ENCODE results near the gene NAA80. TPM values are rescaled to one million over a fixed set of nuclear protein-coding genes. Genes with fewer than 3 reads are reported as not detected.

Gene NAA80
- total and polyA plus RNA-seq, 10 of the 15 experiments (the other 5 are each of a cell fraction or from before 2014, with no cell fraction given): 0.48 to 12.7 (median 6.7) TPM

- 3% methylated on average over 5 of the region's 5 CpGs for WGBS (ENCODE audit: insufficient coverage, insufficient replicate concordance, low lambda C conversion rate, missing lambda C conversion rate)
- POLR2A ChIA-PET: interaction anchor here (0.6 to 7.0 kb wide), 9 partner anchors 11 to 870 kb away, joined by 3 to 84 read pairs (median 4); partner anchors contain the start of genes CYB561D2, GNAI2, NPRL2 and TUSC2
- H3K4me3 ChIP-seq: peak overlapping the region; percentile 96
- no TSS peak for BruUV-seq (replicated peaks)
- DNase-seq (ENCODE audit: low read depth, low spot score): no peak
- CTCF ChIA-PET: interaction anchor here (0.6 to 10.5 kb wide), 6 partner anchors 10 to 91 kb away, joined by 3 to 72 read pairs (median 4); partner anchors contain the start of genes CYB561D2, HYAL2, HYAL3 and NAA80
- H3K9ac ChIP-seq (ENCODE audit: control insufficient read depth, insufficient read depth, low read length): peak overlapping the region; percentile 86
- RAD21 ChIA-PET (ENCODE audit: unreplicated experiment): no interaction called here
- H2AFZ ChIP-seq (ENCODE audit: control insufficient read depth, low read depth, low read length): peak overlapping the region; percentile 52
- peaks cover 65% of the 10 kb centered on the region for H3K79me2 ChIP-seq (ENCODE audit: control insufficient read depth, insufficient read depth, low read length)
- FAIRE-seq: no peak
- H4K20me1 ChIP-seq (ENCODE audit: control insufficient read depth, insufficient read depth): no peaks in the 10 kb centered on the region; the same call in 1 of the 2 replicates
- intact Hi-C loops (cut with micrococcal nuclease; ENCODE audit: unreplicated experiment) (loop anchor here (5.0 kb wide), 2 partner anchors 42 to 102 kb away; partner anchors contain the start of genes GNAI2, HYAL3 and NAA80), in situ Hi-C loops (cut with MboI) (loop anchor here (10.0 kb wide), 1 partner anchor 1056 kb away; the partner anchor contains the start of gene RBM15B)
- peak overlapping the region; percentile 75 for H3K4me2 ChIP-seq (ENCODE audit: control insufficient read depth, insufficient read depth)
- SMC1A ChIA-PET (ENCODE audit: uncharacterized antibody, unreplicated experiment): interaction anchor here (0.7 to 1.6 kb wide), 3 partner anchors 11 to 468 kb away, joined by 3 to 8 read pairs (median 3); partner anchors contain the start of genes CYB561D2 and NPRL2
- ATAC-seq: no peak
- peak overlapping the region; percentile 92 for H3K27ac ChIP-seq (ENCODE audit: control insufficient read depth, insufficient read depth)
- H3K9me3 ChIP-seq (replicated peaks; ENCODE audit: control insufficient read depth, insufficient read depth, low read length): no peaks in the 10 kb centered on the region
- H3K36me3 ChIP-seq (ENCODE audit: control insufficient read depth in 2 of 2, insufficient read depth in 2 of 2, low read length in 1 of 2): peaks cover 1 to 4% of the 10 kb centered on the region in 2 experiments
- H3K4me1 ChIP-seq (ENCODE audit: control insufficient read depth, insufficient read depth, low read length): peaks cover 8% of the 10 kb centered on the region; the same call in 1 of the 2 replicates
- H3K27me3 ChIP-seq (replicated peaks in 1 of 2; ENCODE audit: control insufficient read depth in 2 of 2, insufficient read depth in 2 of 2, low read length in 1 of 2): no peaks in the 10 kb centered on the region
- TF ChIP-seq RBBP5 (conservative IDR thresholded peaks at IDR 0.05) (no peak), YY1 (IDR thresholded peaks at IDR 0.05; ENCODE audit: low read depth, low read length) (peak; percentile 66), FOS (IDR thresholded peaks at IDR 0.05; ENCODE audit: borderline replicate concordance, extremely low read depth, insufficient read length) (no peak), SUPT20H (IDR thresholded peaks at IDR 0.05; ENCODE audit: borderline replicate concordance, control insufficient read depth, low read depth, low read length) (no peak), SP1 (IDR thresholded peaks at IDR 0.05; ENCODE audit: low read depth, low read length) (no peak), ZNF384 (IDR thresholded peaks at IDR 0.05; ENCODE audit: borderline replicate concordance, low read depth, low read length) (peak; percentile 37; the same call in 1 of the 2 replicates), NFYB (IDR thresholded peaks at IDR 0.05; ENCODE audit: insufficient read depth, low read depth, low read length) (no peak), ESRRA (IDR thresholded peaks at IDR 0.05; ENCODE audit: low read length) (no peak), ZNF207 (IDR thresholded peaks at IDR 0.05; ENCODE audit: borderline replicate concordance) (no peak), IKZF2 (IDR thresholded peaks at IDR 0.05) (no peak), ZNF687 (IDR thresholded peaks at IDR 0.05) (no peak), SRF (IDR thresholded peaks at IDR 0.05; ENCODE audit: low read depth in 2 of 2, low read length in 2 of 2) (no peak), EZH2 (IDR thresholded peaks at IDR 0.05; ENCODE audit: borderline replicate concordance, control insufficient read depth, low read depth, low read length) (no peak), SMARCA5 (IDR thresholded peaks at IDR 0.05) (no peak), EP300 (IDR thresholded peaks at IDR 0.05; ENCODE audit: borderline replicate concordance in 1 of 2, control insufficient read depth in 1 of 2, low read depth in 2 of 2, low read length in 2 of 2) (no peak)
- TF ChIP-seq, protein P1, sequence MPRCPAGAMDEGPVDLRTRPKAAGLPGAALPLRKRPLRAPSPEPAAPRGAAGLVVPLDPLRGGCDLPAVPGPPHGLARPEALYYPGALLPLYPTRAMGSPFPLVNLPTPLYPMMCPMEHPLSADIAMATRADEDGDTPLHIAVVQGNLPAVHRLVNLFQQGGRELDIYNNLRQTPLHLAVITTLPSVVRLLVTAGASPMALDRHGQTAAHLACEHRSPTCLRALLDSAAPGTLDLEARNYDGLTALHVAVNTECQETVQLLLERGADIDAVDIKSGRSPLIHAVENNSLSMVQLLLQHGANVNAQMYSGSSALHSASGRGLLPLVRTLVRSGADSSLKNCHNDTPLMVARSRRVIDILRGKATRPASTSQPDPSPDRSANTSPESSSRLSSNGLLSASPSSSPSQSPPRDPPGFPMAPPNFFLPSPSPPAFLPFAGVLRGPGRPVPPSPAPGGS (IDR thresholded peaks at IDR 0.05; ENCODE audit: borderline replicate concordance, insufficient read depth, low read depth, low read length, poor library complexity, severe bottlenecking): no peak
- TF ChIP-seq, protein P2, sequence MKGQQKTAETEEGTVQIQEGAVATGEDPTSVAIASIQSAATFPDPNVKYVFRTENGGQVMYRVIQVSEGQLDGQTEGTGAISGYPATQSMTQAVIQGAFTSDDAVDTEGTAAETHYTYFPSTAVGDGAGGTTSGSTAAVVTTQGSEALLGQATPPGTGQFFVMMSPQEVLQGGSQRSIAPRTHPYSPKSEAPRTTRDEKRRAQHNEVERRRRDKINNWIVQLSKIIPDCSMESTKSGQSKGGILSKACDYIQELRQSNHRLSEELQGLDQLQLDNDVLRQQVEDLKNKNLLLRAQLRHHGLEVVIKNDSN (IDR thresholded peaks at IDR 0.05; ENCODE audit: borderline replicate concordance, extremely low read length, insufficient read depth, low read depth, low read length): no peak
Observed at GRCh38 chr3:50338965-50339364, 39.8 kb upstream of the NAA80 start.

Measured in GM12878 (cell line).